H1 (cell line): Measurements from ENCODE around the gene BMAL2. TPM values are rescaled to one million over a fixed set of nuclear protein-coding genes. Genes with fewer than 3 reads are reported as not detected.

ENCODE experiments used
- ATF3 ChIP-seq: IDR thresholded peaks from 2 replicates; pipeline ENCODE4 v1.6.1; 2011; ENCODE audit warnings: low read depth, mild to moderate bottlenecking, low read length; ENCODE audit not compliant: insufficient read depth
- CHD7 ChIP-seq: fragments of 300-600 bp; sonication (generic); IDR thresholded peaks from 2 replicates; pipeline ENCODE4 v1.7.1; 2012; ENCODE audit warnings: low read length, moderate library complexity, mild to moderate bottlenecking, inconsistent platforms; ENCODE audit not compliant: insufficient replicate concordance
- CTCF ChIP-seq, 3 experiments: IDR thresholded peaks; 1 replicate in 2 of 3; 2 replicates in 1 of 3; pipeline versions ENCODE4 v1.5.1 to v1.6.1; 2011; ENCODE audit warnings: low read length in 3 of 3, mild to moderate bottlenecking in 3 of 3, inconsistent platforms in 2 of 3, low read depth in 1 of 3, moderate library complexity in 1 of 3; ENCODE audit not compliant: insufficient read depth in 1 of 3; ENCODE audit errors: control extremely low read depth in 1 of 3
- FOSL1 ChIP-seq: IDR thresholded peaks from 2 replicates; pipeline ENCODE4 v1.6.1; 2011; ENCODE audit warnings: mild to moderate bottlenecking, low read depth, low read length, moderate library complexity; ENCODE audit not compliant: insufficient read depth
- GTF2F1 ChIP-seq: IDR thresholded peaks from 2 replicates; pipeline ENCODE4 v1.6.1; 2012; ENCODE audit warnings: low read depth, low read length, improper control_type of control experiment, borderline replicate concordance
- RFX5 ChIP-seq: IDR thresholded peaks from 2 replicates; pipeline ENCODE4 v1.6.1; 2011; ENCODE audit warnings: low read depth, low read length, improper control_type of control experiment, borderline replicate concordance
- SP2 ChIP-seq: IDR thresholded peaks from 2 replicates; pipeline ENCODE4 v1.6.1; 2012; ENCODE audit warnings: mild to moderate bottlenecking, low read length, inconsistent platforms
- YY1 ChIP-seq: IDR thresholded peaks from 2 replicates; pipeline ENCODE4 v1.6.1; 2011; ENCODE audit warnings: low read depth, mild to moderate bottlenecking, low read length
- polyA plus RNA-seq, 7 experiments: library from polyadenylated mRNA; depleted of rRNA in 3 of 7; stranded (reverse) in 5 of 7; unstranded in 2 of 7; fragments of >200 nt in 5 of 7; fragments of 200-250 nt in 2 of 7; gene quantifications; 1 replicate in 5 of 7; 2 replicates in 1 of 7; 4 replicates in 1 of 7; pipeline versions ENCODE4 v1.2.1 to v1.2.3, GENCODE V29; 2011 to 2013; ENCODE audit warnings: missing spikeins in 2 of 7, mixed read lengths in 2 of 7
- total RNA-seq: library from RNA; stranded (reverse); fragmentation: NEBNext Ultra II Directional; extraction: Animal tissue kit (Norgen Biotek cat#: 25700); gene quantifications from 2 replicates; pipeline ENCODE4 v1.2.1, GENCODE V29; 2021

The BMAL2 gene
- total and polyA plus RNA-seq, 2 of the 8 experiments (the other 6 are each of a cell fraction or from before 2014, with no cell fraction given), result 3.2 to 20.6 TPM

- TF ChIP-seq CTCF (IDR thresholded peaks at IDR 0.05; ENCODE audit: control extremely low read depth in 1 of 3, insufficient read depth in 1 of 3, low read depth in 1 of 3, low read length in 3 of 3) (no peak), RFX5 (no peak), CHD7 (no peak), YY1 (no peak), ATF3 (no peak), GTF2F1 (no peak), SP2 (no peak), FOSL1 (no peak)
- TF ChIP-seq, all 59 proteins: peak for 0
Measured at GRCh38 chr12:27361372-27361771, 28.7 kb downstream of the BMAL2 start (continued).
